Prostate gland (tissue), 2 donors: ENCODE data around the gene SPR. TPM values are rescaled to one million over a fixed set of nuclear protein-coding genes. Genes with fewer than 3 reads are reported as not detected.
A peak's percentile ranks its signal among the peaks of the same experiment; 100 is the strongest.

Experiments
- DNase-seq: peaks from one replicate; pipeline ENCODE4 v3.0.0-alpha.2; 2019; ENCODE audit warnings: low spot score
- H3K27ac ChIP-seq, 2 donors: fragments of 200-600 bp; sonication (generic); 2 replicates each; pipeline ENCODE4 v1.5.1; 2017 to 2019
- H3K27me3 ChIP-seq: fragments of 200-600 bp; sonication (generic); replicated peaks from 2 replicates; pipeline ENCODE4 v1.5.1; 2019; ENCODE audit not compliant: insufficient read depth
- H3K36me3 ChIP-seq, 2 donors: fragments of 200-600 bp; sonication (generic); 1 replicate in 1 of 2; 2 replicates in 1 of 2; pipeline versions ENCODE4 v1.5.1 to v1.8.1; 2017 to 2019
- H3K4me1 ChIP-seq: fragments of 200-600 bp; sonication (generic); replicated peaks from 2 replicates; pipeline ENCODE4 v1.5.1; 2019
- H3K4me3 ChIP-seq, 2 donors: fragments of 200-600 bp; sonication (generic); 2 replicates each; pipeline ENCODE4 v1.5.1; 2017 to 2019
- H3K9me3 ChIP-seq: fragments of 200-600 bp; sonication (generic); 2 replicates; pipeline ENCODE4 v1.5.1; 2017
- CTCF ChIP-seq, 4 experiments: fragments of 200-600 bp in 2 of 4; fragments of 450-650 bp in 2 of 4; sonication (generic) in 2 of 4; IDR thresholded peaks; 1 replicate in 3 of 4; 2 replicates in 1 of 4; pipeline ENCODE4 v1.5.1; 2016 to 2019; ENCODE audit warnings: antibody characterized with exemption in 4 of 4, mild to moderate bottlenecking in 2 of 4, moderate library complexity in 2 of 4
- POLR2A ChIP-seq: fragments of 450-650 bp; IDR thresholded peaks from one replicate; pipeline ENCODE4 v1.6.1; 2016; ENCODE audit warnings: antibody characterized with exemption, mild to moderate bottlenecking
- POLR2AphosphoS5 ChIP-seq: sonication (generic); formaldehyde crosslinking; IDR thresholded peaks from one replicate; pipeline ENCODE4 v1.6.1; 2017; ENCODE audit warnings: antibody characterized with exemption
- WGBS: methylation state at CpG from one replicate; pipeline ENCODE4 v1.1.5; 2018; 5-methylcytosine and 5-hydroxymethylcytosine counted together
- intact Hi-C: fragments of 100-400 bp; cut with DNase I; formaldehyde crosslinking; loops from one replicate; pipeline ENCODE4 v1.14.2; 2022
- total RNA-seq, 2 donors: library from RNA; depleted of rRNA; stranded (reverse); fragments of >200 nt; gene quantifications; one replicate each; pipeline ENCODE4 v1.1.0, GENCODE V29; 2016

The SPR gene
- total RNA-seq, 2 donors from 2014 or later: 42.5 to 91.5 TPM

- no peak for DNase-seq
- 4% methylated on average over 26 of the region's 26 CpGs for WGBS
- H3K36me3 ChIP-seq: no peaks in the 10 kb centered on the region
- H3K4me3 ChIP-seq: peak overlapping the region in 1 of 2 donors; percentile 16
- H3K27ac ChIP-seq: no peak overlapping the region
- intact Hi-C loops: no loop called here
- peaks cover 22% of the 10 kb centered on the region for H3K4me1 ChIP-seq
- H3K9me3 ChIP-seq: no peaks in the 10 kb centered on the region
- H3K27me3 ChIP-seq: peaks cover 45% of the 10 kb centered on the region
- TF ChIP-seq POLR2AphosphoS5: no peak
- TF ChIP-seq CTCF (IDR thresholded peaks at IDR 0.05): no peak
- TF ChIP-seq POLR2A: no peak
Observed at GRCh38 chr2:72915320-72915906, 28.2 kb downstream of the SPR start.

GRCh38 chr2:72915907-72916742 lies 28.9 kb downstream of the SPR start:
- TF ChIP-seq CTCF (IDR thresholded peaks at IDR 0.05) (no peak), POLR2A (no peak), POLR2AphosphoS5 (peak; percentile 64)
- no peaks in the 10 kb centered on the region for H3K9me3 ChIP-seq
- H3K27me3 ChIP-seq: peaks cover 51% of the 10 kb centered on the region
- no peaks in the 10 kb centered on the region for H3K36me3 ChIP-seq
- H3K4me3 ChIP-seq: peak overlapping the region; percentile 16 to 30
- DNase-seq: peak; percentile 35
- H3K4me1 ChIP-seq: peaks cover 24% of the 10 kb centered on the region
- WGBS: 2% methylated on average over 64 of the region's 86 CpGs
- intact Hi-C loops: no loop called here
- H3K27ac ChIP-seq: no peak overlapping the region

- TF ChIP-seq POLR2A: no peak
- no peak for TF ChIP-seq POLR2AphosphoS5
- no peak for TF ChIP-seq CTCF (IDR thresholded peaks at IDR 0.05)
- intact Hi-C loops: no loop called here
- Histone ChIP-seq H3K4me3 (peak overlapping the region; percentile 14 to 30), H3K27me3 (peaks cover 55% of the 10 kb centered on the region), H3K36me3 (no peaks in the 10 kb centered on the region), H3K4me1 (peaks cover 24% of the 10 kb centered on the region), H3K9me3 (no peaks in the 10 kb centered on the region), H3K27ac (no peak overlapping the region)
- 3% methylated on average over 29 of the region's 29 CpGs for WGBS
- DNase-seq: no peak
Observed at GRCh38 chr2:72916743-72917137, 29.5 kb downstream of the SPR start.

- intact Hi-C loops: no loop called here
- no peaks in the 10 kb centered on the region for H3K36me3 ChIP-seq
- H3K27me3 ChIP-seq: peaks cover 60% of the 10 kb centered on the region
- peak; percentile 67 for DNase-seq
- TF ChIP-seq POLR2AphosphoS5 (peak; percentile 29), POLR2A (no peak), CTCF (IDR thresholded peaks at IDR 0.05) (no peak)
- H3K27ac ChIP-seq: no peak within 1 kb of the TSS
- WGBS: 0% methylated on average over 24 of the region's 82 CpGs
- peak within 1 kb of the TSS; percentile 14 to 30 for H3K4me3 ChIP-seq
- H3K9me3 ChIP-seq: no peaks in the 10 kb centered on the region
- H3K4me1 ChIP-seq: peaks cover 24% of the 10 kb centered on the region
Observed at GRCh38 chr2:72917138-72917876, 30.1 kb downstream of the SPR start, which contains the start of gene EMX1. TSS of gene EMX1 (plus strand) at chr2:72917519. CDS start at chr2:72917853, 334 bp downstream.
